ENCODE measurements around the gene HOXA1.

The HOXA1 gene

GRCh38 chr7:27145165-27145913 lies 49.5 kb upstream of the HOXA1 start:
- H3K9me3 ChIP-seq (ENCODE audit: control insufficient read depth, insufficient read depth, low read depth, low read length): no peaks in the 10 kb centered on the region
- H3K4me3 ChIP-seq (ENCODE audit: low read depth, low read length): no peak overlapping the region
- peaks cover 0 to 73% of the 10 kb centered on the region in 2 experiments; a peak in 2 of 3 replicates for H3K36me3 ChIP-seq (ENCODE audit: control insufficient read depth in 2 of 2, insufficient read depth in 1 of 2, low read length in 2 of 2)
- peak overlapping the region; percentile 74; the same call in 1 of the 2 replicates for H3K27ac ChIP-seq (ENCODE audit: extremely low read depth, low read depth, low read length)
- peaks cover 19% of the 10 kb centered on the region for H3K4me1 ChIP-seq (ENCODE audit: control insufficient read depth, insufficient read depth, low read length)
- POLR2A ChIA-PET: interaction anchor here (0.9 to 1.6 kb wide), 2 partner anchors 24 to 39 kb away, joined by 3 read pairs; partner anchors contain the start of gene HOXA11
- peak; percentile 75 for TF ChIP-seq ZBTB17 (tag by site-specific recombination; IDR thresholded peaks at IDR 0.05)
- no peak for TF ChIP-seq ZNF768 (tag by site-specific recombination; IDR thresholded peaks at IDR 0.05)
- no peak for TF ChIP-seq ZNF776 (tag by site-specific recombination; IDR thresholded peaks at IDR 0.05; ENCODE audit: borderline replicate concordance)
- TF ChIP-seq ZNF600 (tag by site-specific recombination; IDR thresholded peaks at IDR 0.05): peak; percentile 68
- no peak for TF ChIP-seq ZNF175 (tag by site-specific recombination; IDR thresholded peaks at IDR 0.05)
- CTCF ChIA-PET: interaction anchor here (0.6 to 4.1 kb wide), 9 partner anchors 14 to 1680 kb away, joined by 3 to 34 read pairs (median 5); no protein-coding TSS in a partner anchor

DNA sequence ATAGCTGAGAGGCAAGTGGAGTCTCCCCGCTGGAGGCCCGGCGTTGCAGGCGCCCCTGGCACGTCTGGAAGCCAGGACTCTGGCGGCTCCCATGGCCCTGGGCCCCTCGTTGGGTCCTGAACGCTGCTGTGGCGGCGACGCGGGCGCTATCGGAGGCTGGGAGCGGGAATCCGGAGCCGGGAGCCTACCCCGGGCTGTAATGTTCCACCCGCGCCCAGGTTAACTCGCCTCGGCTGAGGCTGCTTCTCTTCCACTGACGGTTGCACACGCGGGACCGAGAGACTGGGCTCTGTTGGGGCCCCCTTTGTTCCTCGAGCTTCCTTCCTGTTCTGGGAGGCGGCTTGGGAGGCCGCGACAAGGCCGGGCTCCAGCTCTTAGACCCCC lies 49.0 kb upstream of the HOXA1 start:
- peak overlapping the region; percentile 74; the same call in 1 of the 2 replicates for H3K27ac ChIP-seq (ENCODE audit: extremely low read depth, low read depth, low read length)
- CTCF ChIA-PET: interaction anchor here (0.6 to 4.4 kb wide), 18 partner anchors 12 to 1679 kb away, joined by 3 to 34 read pairs (median 5); partner anchors contain the start of gene HOXA7
- peaks cover 19% of the 10 kb centered on the region for H3K4me1 ChIP-seq (ENCODE audit: control insufficient read depth, insufficient read depth, low read length)
- POLR2A ChIA-PET: interaction anchor here (0.9 kb wide), 1 partner anchor 40 kb away, joined by 3 read pairs; the partner anchor contains the start of gene HOXA11
- TF ChIP-seq ZNF610 (tag by site-specific recombination; IDR thresholded peaks at IDR 0.05; ENCODE audit: borderline replicate concordance): no peak
- TF ChIP-seq ZFP37 (tag by site-specific recombination; IDR thresholded peaks at IDR 0.05): 0 out of 2 replicates have a peak, but pooled peaks have one; percentile 26
- TF ChIP-seq, protein P1, sequence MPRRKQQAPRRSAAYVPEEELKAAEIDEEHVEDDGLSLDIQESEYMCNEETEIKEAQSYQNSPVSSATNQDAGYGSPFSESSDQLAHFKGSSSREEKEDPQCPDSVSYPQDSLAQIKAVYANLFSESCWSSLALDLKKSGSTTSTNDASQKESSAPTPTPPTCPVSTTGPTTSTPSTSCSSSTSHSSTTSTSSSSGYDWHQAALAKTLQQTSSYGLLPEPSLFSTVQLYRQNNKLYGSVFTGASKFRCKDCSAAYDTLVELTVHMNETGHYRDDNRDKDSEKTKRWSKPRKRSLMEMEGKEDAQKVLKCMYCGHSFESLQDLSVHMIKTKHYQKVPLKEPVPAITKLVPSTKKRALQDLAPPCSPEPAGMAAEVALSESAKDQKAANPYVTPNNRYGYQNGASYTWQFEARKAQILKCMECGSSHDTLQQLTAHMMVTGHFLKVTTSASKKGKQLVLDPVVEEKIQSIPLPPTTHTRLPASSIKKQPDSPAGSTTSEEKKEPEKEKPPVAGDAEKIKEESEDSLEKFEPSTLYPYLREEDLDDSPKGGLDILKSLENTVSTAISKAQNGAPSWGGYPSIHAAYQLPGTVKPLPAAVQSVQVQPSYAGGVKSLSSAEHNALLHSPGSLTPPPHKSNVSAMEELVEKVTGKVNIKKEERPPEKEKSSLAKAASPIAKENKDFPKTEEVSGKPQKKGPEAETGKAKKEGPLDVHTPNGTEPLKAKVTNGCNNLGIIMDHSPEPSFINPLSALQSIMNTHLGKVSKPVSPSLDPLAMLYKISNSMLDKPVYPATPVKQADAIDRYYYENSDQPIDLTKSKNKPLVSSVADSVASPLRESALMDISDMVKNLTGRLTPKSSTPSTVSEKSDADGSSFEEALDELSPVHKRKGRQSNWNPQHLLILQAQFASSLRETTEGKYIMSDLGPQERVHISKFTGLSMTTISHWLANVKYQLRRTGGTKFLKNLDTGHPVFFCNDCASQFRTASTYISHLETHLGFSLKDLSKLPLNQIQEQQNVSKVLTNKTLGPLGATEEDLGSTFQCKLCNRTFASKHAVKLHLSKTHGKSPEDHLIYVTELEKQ (tag by site-specific recombination; IDR thresholded peaks at IDR 0.05; ENCODE audit: borderline replicate concordance): peak; percentile 28; the same call in 1 of the 2 replicates
- no peak for TF ChIP-seq ZNF121 (tag by site-specific recombination; IDR thresholded peaks at IDR 0.05)
- peak; percentile 9; the same call in 1 of the 2 replicates for TF ChIP-seq GLIS1 (tag by site-specific recombination; IDR thresholded peaks at IDR 0.05)
- H3K4me3 ChIP-seq (ENCODE audit: low read depth, low read length): no peak overlapping the region
- no peaks in the 10 kb centered on the region for H3K9me3 ChIP-seq (ENCODE audit: control insufficient read depth, insufficient read depth, low read depth, low read length)
- H3K36me3 ChIP-seq (ENCODE audit: control insufficient read depth in 2 of 2, insufficient read depth in 1 of 2, low read length in 2 of 2): peaks cover 0 to 67% of the 10 kb centered on the region in 2 experiments; a peak in 2 of 3 replicates

- peaks cover 21% of the 10 kb centered on the region for H3K4me1 ChIP-seq (ENCODE audit: control insufficient read depth, insufficient read depth, low read length)
- H3K4me3 ChIP-seq (ENCODE audit: low read depth, low read length): no peak overlapping the region
- ChIA-PET CTCF (interaction anchor here (0.6 to 4.4 kb wide), 40 partner anchors 10 to 1251 kb away, joined by 3 to 34 read pairs (median 5); partner anchors contain the start of genes HOXA1 and HOXA7), POLR2A (interaction anchor here (0.6 to 1.6 kb wide), 20 partner anchors 10 to 1282 kb away, joined by 3 to 9 read pairs (median 4); partner anchors contain the start of genes HOXA11, HOXA4, HOXA7 and HOXA9)
- peak overlapping the region; percentile 74 for H3K27ac ChIP-seq (ENCODE audit: extremely low read depth, low read depth, low read length)
- H3K36me3 ChIP-seq (ENCODE audit: control insufficient read depth in 2 of 2, insufficient read depth in 1 of 2, low read length in 2 of 2): peaks cover 0 to 66% of the 10 kb centered on the region in 2 experiments; a peak in 2 of 3 replicates
- no peaks in the 10 kb centered on the region for H3K9me3 ChIP-seq (ENCODE audit: control insufficient read depth, insufficient read depth, low read depth, low read length)
- peak; percentile 82 for TF ChIP-seq PATZ1 (tag by site-specific recombination; IDR thresholded peaks at IDR 0.05)
- peak; percentile 70; the same call in 1 of the 2 replicates for TF ChIP-seq ZNF660 (tag by site-specific recombination; IDR thresholded peaks at IDR 0.05)
- peak; percentile 3; the same call in 1 of the 2 replicates for TF ChIP-seq GLIS1 (tag by site-specific recombination; IDR thresholded peaks at IDR 0.05)
- TF ChIP-seq ZNF24 (tag by site-specific recombination; IDR thresholded peaks at IDR 0.05): no peak
- TF ChIP-seq BCL11B (tag by site-specific recombination; IDR thresholded peaks at IDR 0.05; ENCODE audit: low read depth): peak; percentile 82
- TF ChIP-seq OSR2 (tag by site-specific recombination; IDR thresholded peaks at IDR 0.05): peak; percentile 74
- no peak for TF ChIP-seq ZNF558 (tag by site-specific recombination; IDR thresholded peaks at IDR 0.05)
- TF ChIP-seq ZNF341 (tag by site-specific recombination; IDR thresholded peaks at IDR 0.05; ENCODE audit: low read depth): peak; percentile 59
- TF ChIP-seq WT1 (tag by site-specific recombination; IDR thresholded peaks at IDR 0.05): peak; percentile 52
- TF ChIP-seq ZNF366 (tag by site-specific recombination; conservative IDR thresholded peaks at IDR 0.05): 0 out of 2 replicates have a peak, but pooled peaks have one; percentile 15
- 0 out of 2 replicates have a peak, but pooled peaks have one; percentile 4 for TF ChIP-seq ZFHX2 (tag by site-specific recombination; conservative IDR thresholded peaks at IDR 0.05)
- 0 out of 2 replicates have a peak, but pooled peaks have one; percentile 8 for TF ChIP-seq ZNF596 (tag by site-specific recombination; IDR thresholded peaks at IDR 0.05)
- 0 out of 2 replicates have a peak, but pooled peaks have one; percentile 19 for TF ChIP-seq ZIC2 (tag by site-specific recombination; IDR thresholded peaks at IDR 0.05)
- 0 out of 2 replicates have a peak, but pooled peaks have one; percentile 11 for TF ChIP-seq ZNF792 (tag by site-specific recombination; IDR thresholded peaks at IDR 0.05)
Observed at GRCh38 chr7:27143950-27144780, 48.4 kb upstream of the HOXA1 start.

Measured in HEK293 (cell line).